Measurements from ENCODE around the gene EEFSEC. TPM values are rescaled to one million over a fixed set of nuclear protein-coding genes. Genes with fewer than 3 reads are reported as not detected.

The EEFSEC gene
- total and polyA plus RNA-seq, 2 of the 8 experiments (the other 6 are each of a cell fraction or from before 2014, with no cell fraction given) = 13.1 to 19.8 TPM

DNA sequence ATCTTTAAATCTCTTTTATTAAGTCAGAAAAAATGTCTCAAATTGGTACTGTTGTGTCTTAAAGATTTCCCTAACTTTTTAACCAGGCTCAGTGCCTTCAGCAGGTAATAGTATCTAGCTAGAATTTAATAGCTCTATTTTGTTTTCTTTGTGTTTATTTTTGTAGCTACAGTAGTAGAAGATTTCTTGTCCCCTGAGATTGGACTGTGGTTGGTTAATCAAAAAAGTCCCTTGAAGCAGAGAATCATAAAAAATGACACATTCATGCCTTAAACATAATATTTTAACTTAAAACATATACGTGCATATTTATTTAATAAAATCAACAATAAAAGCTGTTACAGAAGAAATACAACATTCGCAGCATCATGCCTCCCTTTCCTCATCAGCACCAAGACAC is 102.8 kb downstream of the EEFSEC start (continued):
- no peak for TF ChIP-seq CHD7 (IDR thresholded peaks at IDR 0.05; ENCODE audit: insufficient replicate concordance, low read length)
- TF ChIP-seq FOSL1 (IDR thresholded peaks at IDR 0.05; ENCODE audit: insufficient read depth, low read depth, low read length) = no peak
- TF ChIP-seq BACH1 (IDR thresholded peaks at IDR 0.05; ENCODE audit: low read length) = no peak
- TF ChIP-seq CBX8 (IDR thresholded peaks at IDR 0.05; ENCODE audit: borderline replicate concordance, low read depth, low read length) = no peak
- TF ChIP-seq GABPA (IDR thresholded peaks at IDR 0.05; ENCODE audit: borderline replicate concordance, insufficient read depth, low read length) = no peak
- no peak for TF ChIP-seq BRCA1 (IDR thresholded peaks at IDR 0.05; ENCODE audit: low read depth, low read length)
- TF ChIP-seq CREB1 (IDR thresholded peaks at IDR 0.05) = no peak
- no peak for TF ChIP-seq RFX5 (IDR thresholded peaks at IDR 0.05; ENCODE audit: borderline replicate concordance, low read depth, low read length)
- no peak for TF ChIP-seq KDM1A (IDR thresholded peaks at IDR 0.05; ENCODE audit: borderline replicate concordance, low read length)
- no peak for TF ChIP-seq KDM4A (IDR thresholded peaks at IDR 0.05; ENCODE audit: low read depth, low read length, severe bottlenecking)
- no peak for TF ChIP-seq TEAD4 (IDR thresholded peaks at IDR 0.05; ENCODE audit: low read depth, low read length)
- TF ChIP-seq CHD2 (IDR thresholded peaks at IDR 0.05; ENCODE audit: low read length) = no peak
